SJSA1 (cell line): ENCODE data around the gene PHYHIPL. TPM values are rescaled to one million over a fixed set of nuclear protein-coding genes. Genes with fewer than 3 reads are reported as not detected.
"Not testable (repeated sequence)": the region's sequence is repeated elsewhere in the genome, so short reads cannot be mapped to it uniquely, and the experiment has no call there.

Source experiments
- DNase-seq, 2 experiments: peaks; one replicate each; pipeline ENCODE4 v3.0.0-alpha.2; 2015 to 2020; ENCODE audit warnings: low spot score in 2 of 2, low read depth in 1 of 2
- H3K27ac ChIP-seq: fragments of 250-450 bp; sonication (Bioruptor Pico); 2 replicates; pipeline ENCODE4 v1.5.1; 2020; ENCODE audit warnings: mild to moderate bottlenecking, moderate library complexity
- H3K27me3 ChIP-seq: fragments of 250-450 bp; sonication (Bioruptor Pico); replicated peaks from 2 replicates; pipeline ENCODE4 v1.5.1; 2020; ENCODE audit warnings: mild to moderate bottlenecking, moderate library complexity
- H3K36me3 ChIP-seq: fragments of 250-450 bp; sonication (Bioruptor Pico); 2 replicates; pipeline ENCODE4 v1.5.1; 2020; ENCODE audit warnings: mild to moderate bottlenecking
- H3K4me1 ChIP-seq: fragments of 250-450 bp; sonication (Bioruptor Pico); replicated peaks from 2 replicates; pipeline ENCODE4 v1.6.1; 2021; ENCODE audit warnings: mild to moderate bottlenecking
- H3K4me3 ChIP-seq: fragments of 250-450 bp; sonication (Bioruptor Pico); 2 replicates; pipeline ENCODE4 v1.5.1; 2020; ENCODE audit warnings: mild to moderate bottlenecking
- H3K9me3 ChIP-seq: fragments of 250-450 bp; sonication (Bioruptor Pico); replicated peaks from 2 replicates; pipeline ENCODE4 v1.5.1; 2020; ENCODE audit warnings: mild to moderate bottlenecking
- total RNA-seq: library from RNA; depleted of rRNA; stranded (reverse); fragments of >200 nt; shearing (Covaris generic); gene quantifications from 2 replicates; pipeline ENCODE4 v1.2.3, GENCODE V29; 2014

PHYHIPL gene
- total RNA-seq, 1 experiment from 2014 or later = not detected

DNA sequence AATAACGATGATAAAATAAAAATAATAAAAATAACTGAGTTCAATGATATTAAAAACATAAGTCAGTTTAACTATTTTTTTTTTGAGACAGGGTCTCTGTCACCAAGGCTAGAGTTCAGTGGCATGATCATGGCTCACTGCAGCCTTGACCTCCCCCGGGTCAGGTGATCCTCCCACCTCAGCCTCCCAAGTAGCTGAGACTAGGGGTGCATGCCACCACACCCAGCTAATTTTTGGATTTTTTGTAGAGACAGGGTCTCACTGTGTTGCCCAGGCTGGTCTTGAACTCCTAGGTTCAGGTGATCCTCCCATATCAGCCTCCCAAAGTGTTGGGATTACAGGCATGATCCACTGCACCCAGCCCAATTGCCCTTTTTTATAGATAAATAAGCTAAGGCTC is 47.2 kb downstream of the PHYHIPL start:
- not testable (repeated sequence) for H3K4me1 ChIP-seq, DNase-seq, H3K4me3 ChIP-seq, H3K36me3 ChIP-seq, H3K9me3 ChIP-seq, H3K27me3 ChIP-seq, H3K27ac ChIP-seq

DNA sequence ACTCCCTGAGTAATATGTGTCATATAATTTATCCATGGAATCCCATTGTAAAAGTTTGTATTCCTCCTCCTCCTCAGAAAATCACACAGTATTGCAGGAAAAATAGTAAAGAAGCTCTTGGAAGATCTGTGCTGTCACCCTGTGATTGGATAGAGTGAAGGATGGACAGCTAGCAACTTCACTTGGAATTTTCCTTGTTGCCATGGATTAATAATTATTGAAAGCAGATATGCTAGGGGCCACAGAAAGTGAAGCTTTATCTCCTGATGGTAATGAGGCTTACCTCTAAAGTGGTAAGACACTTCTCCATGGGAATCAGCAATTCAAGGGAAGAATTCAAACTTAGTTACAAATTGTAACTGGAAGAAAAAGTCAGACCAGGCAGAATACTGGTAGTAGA is 48.8 kb downstream of the PHYHIPL start:
- Histone ChIP-seq H3K27ac (no peak overlapping the region), H3K4me1 (no peaks in the 10 kb centered on the region), H3K4me3 (no peak overlapping the region), H3K36me3 (no peaks in the 10 kb centered on the region), H3K27me3 (peaks cover 2% of the 10 kb centered on the region; the same call in 1 of the 2 replicates), H3K9me3 (no peaks in the 10 kb centered on the region)
- DNase-seq = no peak

DNA sequence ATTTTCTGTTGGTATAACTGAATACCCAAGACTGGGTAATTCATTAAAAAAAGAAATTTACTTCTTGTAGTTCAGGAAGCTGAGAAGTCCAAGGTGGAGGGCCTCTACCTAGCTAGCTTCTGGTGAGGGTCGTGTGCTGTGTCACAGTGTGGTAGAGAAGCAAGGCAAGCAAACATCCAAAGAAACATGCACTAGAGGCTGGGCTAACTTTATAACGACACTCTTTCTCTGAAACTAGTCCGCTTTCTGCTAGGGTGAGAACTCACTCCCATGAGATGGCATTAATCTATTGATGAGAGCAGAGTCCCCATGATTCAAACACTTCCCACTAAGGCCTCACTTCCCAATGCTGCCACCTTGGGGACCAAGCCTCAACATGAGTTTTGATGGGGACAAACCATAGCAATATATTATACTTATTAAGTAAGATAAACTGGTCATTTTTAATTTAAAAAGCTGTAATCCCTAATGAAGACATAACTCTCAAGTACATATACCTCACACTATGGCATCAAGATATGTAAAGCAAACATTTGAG is 50.8 kb downstream of the PHYHIPL start:
- no peak for DNase-seq
- no peak overlapping the region for H3K27ac ChIP-seq
- H3K27me3 ChIP-seq = peaks cover 2% of the 10 kb centered on the region; the same call in 1 of the 2 replicates
- no peaks in the 10 kb centered on the region for H3K4me1 ChIP-seq
- no peaks in the 10 kb centered on the region for H3K9me3 ChIP-seq
- no peak overlapping the region for H3K4me3 ChIP-seq
- H3K36me3 ChIP-seq = no peaks in the 10 kb centered on the region

DNA sequence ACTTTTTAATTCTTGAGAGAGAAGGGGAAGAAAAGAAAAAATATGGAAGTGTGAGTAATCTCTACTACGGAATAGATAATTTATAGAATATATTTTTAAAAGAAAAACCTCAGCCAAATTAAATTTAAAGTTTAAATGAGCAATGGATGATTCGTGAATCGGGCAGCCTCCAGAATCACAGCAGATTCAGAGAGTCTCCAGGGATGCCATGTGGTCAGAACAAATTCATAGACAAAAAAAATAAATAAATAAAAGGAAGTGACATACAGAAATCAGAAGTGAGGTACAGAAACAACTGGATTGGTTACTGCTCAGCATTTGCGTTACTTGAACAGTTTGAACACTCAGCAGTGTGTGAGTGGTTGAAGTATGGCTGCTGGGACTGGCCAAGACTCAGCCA is 53.0 kb downstream of the PHYHIPL start:
- DNase-seq = no peak

DNA sequence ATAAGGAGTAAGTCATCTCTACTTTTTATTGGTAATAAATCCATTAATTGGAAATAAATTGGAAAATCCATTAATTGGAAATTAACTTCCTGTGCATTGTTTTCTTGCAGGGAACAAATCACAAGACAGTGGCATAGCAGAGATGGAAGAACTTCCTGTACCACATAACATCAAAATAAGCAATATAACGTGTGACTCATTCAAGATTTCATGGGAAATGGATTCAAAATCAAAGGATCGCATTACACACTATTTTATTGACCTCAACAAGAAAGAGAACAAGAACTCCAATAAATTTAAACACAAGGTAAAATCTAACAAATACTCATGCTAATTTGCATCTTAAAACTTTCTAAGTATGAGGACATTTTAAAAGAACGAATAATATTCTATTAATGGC is 57.8 kb downstream of the PHYHIPL start:
- no peak overlapping the region for H3K27ac ChIP-seq
- H3K36me3 ChIP-seq = no peaks in the 10 kb centered on the region
- no peaks in the 10 kb centered on the region for H3K27me3 ChIP-seq
- no peak overlapping the region for H3K4me3 ChIP-seq
- no peaks in the 10 kb centered on the region for H3K9me3 ChIP-seq
- no peaks in the 10 kb centered on the region for H3K4me1 ChIP-seq
- no peak for DNase-seq

More for the DNA sequence above, 53.0 kb downstream of the PHYHIPL start:
- no peak overlapping the region for H3K27ac ChIP-seq
- peaks cover 2% of the 10 kb centered on the region; the same call in 1 of the 2 replicates for H3K27me3 ChIP-seq
- no peak overlapping the region for H3K4me3 ChIP-seq
- H3K4me1 ChIP-seq = no peaks in the 10 kb centered on the region
- no peaks in the 10 kb centered on the region for H3K9me3 ChIP-seq
- no peaks in the 10 kb centered on the region for H3K36me3 ChIP-seq

DNA sequence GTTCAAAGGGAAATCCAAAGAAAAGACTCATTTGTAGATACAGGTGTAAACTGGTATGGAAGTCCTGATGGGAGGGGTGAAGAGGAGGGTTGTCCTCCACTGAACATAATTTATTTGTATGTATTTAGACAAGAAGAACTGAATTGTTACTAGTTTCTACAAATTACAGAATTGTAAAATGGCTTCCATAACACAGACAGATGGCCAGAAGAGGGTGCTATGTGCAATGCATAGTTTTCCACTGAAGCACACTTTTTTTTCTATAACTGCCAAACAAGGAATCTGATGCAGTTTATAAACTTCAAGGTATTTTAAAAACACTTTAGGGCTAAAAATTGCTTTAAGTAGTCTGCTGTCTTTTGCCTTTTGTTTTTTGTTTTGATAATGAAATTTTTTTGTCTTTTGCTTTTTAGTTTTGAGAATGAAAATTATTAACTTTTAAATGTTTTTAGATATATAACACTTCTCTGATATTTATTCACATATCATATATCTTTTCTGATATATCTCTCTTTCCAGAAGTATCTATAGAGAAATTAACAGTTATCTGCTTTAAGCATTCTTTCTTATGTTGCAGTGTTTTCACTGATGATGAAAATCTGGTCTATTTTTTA is 58.5 kb downstream of the PHYHIPL start:
- no peaks in the 10 kb centered on the region for H3K36me3 ChIP-seq
- no peaks in the 10 kb centered on the region for H3K9me3 ChIP-seq
- H3K27me3 ChIP-seq = no peaks in the 10 kb centered on the region
- no peak overlapping the region for H3K27ac ChIP-seq
- no peak overlapping the region for H3K4me3 ChIP-seq
- peak in 1 of 2 experiments; percentile 15 for DNase-seq
- no peaks in the 10 kb centered on the region for H3K4me1 ChIP-seq

DNA sequence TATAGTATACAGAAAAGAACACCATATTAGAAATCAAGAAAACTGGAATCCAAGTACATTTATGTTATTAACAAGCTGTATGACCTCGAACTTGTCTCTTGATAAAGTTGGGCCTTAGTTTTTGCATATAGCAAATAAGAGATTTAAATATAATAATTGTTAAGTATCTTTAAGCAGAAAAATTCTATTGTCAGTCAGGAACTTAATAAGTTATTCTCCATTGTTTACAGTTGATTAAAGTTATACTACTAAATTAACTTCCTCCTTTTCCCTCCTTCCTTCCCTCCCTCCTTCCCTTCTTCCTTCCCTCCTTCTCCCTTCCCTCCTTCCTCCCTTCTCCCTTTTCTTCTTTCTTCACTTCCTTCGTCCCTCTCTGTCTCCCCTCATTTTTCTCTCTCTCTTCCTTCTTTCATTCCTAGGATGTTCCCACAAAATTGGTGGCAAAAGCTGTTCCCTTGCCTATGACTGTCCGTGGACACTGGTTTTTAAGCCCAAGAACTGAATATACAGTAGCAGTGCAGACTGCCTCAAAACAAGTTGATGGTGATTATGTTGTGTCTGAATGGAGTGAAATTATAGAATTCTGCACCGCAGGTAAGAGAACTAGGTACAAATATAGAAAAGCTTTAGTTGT is 59.7 kb downstream of the PHYHIPL start:
- no peaks in the 10 kb centered on the region for H3K36me3 ChIP-seq
- H3K4me3 ChIP-seq = no peak overlapping the region
- DNase-seq = no peak
- no peak overlapping the region for H3K27ac ChIP-seq
- H3K27me3 ChIP-seq = no peaks in the 10 kb centered on the region
- H3K4me1 ChIP-seq = no peaks in the 10 kb centered on the region
- H3K9me3 ChIP-seq = no peaks in the 10 kb centered on the region

DNA sequence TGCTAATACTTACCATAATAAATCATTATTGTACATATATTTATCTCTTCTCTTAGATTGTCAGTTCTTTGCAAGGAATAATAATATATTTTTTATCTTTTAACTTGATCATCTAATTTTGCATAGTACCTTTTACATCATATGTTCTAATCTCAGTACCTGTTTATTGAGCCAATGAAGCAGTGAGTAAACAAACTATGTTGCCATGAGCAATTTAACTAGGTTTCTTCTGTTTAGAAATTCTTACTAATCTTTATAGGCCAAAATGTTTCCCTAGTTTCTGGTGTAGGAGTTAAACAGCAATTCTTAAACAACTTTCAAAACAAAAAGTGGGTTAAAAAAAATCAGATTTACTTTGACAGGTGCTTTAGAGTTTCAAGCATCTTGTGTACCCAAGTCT is 61.3 kb downstream of the PHYHIPL start:
- Histone ChIP-seq H3K4me1 (no peaks in the 10 kb centered on the region), H3K27ac (no peak overlapping the region), H3K4me3 (no peak overlapping the region), H3K27me3 (no peaks in the 10 kb centered on the region), H3K36me3 (no peaks in the 10 kb centered on the region), H3K9me3 (no peaks in the 10 kb centered on the region)
- DNase-seq = no peak

DNA sequence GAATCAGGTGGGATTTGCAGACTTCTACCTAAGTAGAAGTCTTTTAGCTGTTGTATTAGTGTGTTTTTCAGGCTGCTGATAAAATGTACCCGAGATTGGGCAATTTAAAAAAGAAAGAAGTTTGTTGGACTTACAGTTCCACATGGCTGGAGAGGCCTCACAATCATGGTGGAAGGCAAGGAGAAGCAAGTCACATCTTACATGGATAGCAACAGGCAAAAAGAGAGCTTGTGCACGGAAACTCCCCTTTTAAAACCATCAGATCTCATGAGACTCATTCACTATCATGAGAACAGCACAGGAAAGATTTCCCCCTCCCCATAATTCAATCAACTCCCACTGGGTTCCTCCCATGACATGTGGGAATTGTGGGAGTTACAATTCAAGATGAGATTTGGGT is 62.7 kb downstream of the PHYHIPL start:
- H3K27ac ChIP-seq, DNase-seq, H3K4me3 ChIP-seq, H3K9me3 ChIP-seq, H3K36me3 ChIP-seq, H3K27me3 ChIP-seq, H3K4me1 ChIP-seq: not testable (repeated sequence)

DNA sequence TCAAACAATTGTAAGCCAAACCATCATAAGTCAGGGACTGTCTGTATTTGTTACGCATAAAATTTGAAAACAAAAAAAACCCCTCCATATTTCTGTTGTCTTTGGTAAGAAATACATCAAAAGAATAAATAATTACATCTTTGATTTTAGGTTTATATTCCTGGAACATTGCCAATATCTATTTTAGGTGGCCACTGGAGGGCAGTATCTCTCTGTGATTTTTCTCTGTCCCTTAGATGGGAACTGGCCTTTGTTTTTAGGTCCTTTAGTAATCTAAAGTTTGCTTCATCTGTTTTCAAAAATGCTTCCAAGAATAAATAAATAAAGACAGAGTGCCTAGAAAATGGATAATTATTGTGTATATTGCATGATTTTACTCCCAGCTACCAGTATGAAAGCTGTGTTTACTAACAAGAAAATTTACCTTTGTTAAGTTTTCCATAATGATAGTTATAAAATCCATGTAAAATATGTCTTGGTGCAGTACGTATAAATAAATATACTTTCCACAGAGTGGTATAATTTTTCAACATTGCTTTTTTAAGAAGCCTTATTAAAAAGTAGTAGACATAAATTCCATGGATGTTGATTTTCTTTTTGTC is 64.2 kb downstream of the PHYHIPL start:
- DNase-seq = peak in 1 of 2 experiments; percentile 39
- H3K36me3 ChIP-seq = no peaks in the 10 kb centered on the region
- no peak overlapping the region for H3K27ac ChIP-seq
- H3K4me3 ChIP-seq = no peak overlapping the region
- H3K27me3 ChIP-seq = no peaks in the 10 kb centered on the region
- no peaks in the 10 kb centered on the region; the same call in 1 of the 2 replicates for H3K9me3 ChIP-seq
- no peaks in the 10 kb centered on the region for H3K4me1 ChIP-seq

DNA sequence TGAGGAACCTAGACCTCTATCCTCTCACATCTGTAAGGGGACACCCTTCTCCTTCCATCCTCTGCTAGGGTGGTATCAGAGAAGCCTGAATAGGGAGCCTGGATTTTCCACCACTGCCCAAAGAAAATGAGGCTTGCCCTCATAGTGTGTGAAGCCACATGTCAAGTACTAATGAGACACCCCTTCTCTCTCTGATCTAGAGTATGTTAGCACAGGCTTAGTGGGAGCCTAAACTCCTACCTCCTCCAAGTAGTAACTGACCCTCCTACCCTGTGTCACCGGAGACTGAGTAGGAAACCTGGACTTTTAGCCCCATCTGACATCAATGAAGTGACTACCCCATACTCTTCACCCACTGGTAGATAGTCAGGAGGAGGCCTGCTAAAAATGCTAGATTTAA is 65.6 kb downstream of the PHYHIPL start:
- H3K4me3 ChIP-seq = no peak overlapping the region
- DNase-seq = no peak
- no peak overlapping the region for H3K27ac ChIP-seq
- no peaks in the 10 kb centered on the region for H3K27me3 ChIP-seq
- H3K36me3 ChIP-seq = no peaks in the 10 kb centered on the region
- no peaks in the 10 kb centered on the region for H3K4me1 ChIP-seq
- H3K9me3 ChIP-seq = no peaks in the 10 kb centered on the region; the same call in 1 of the 2 replicates

DNA sequence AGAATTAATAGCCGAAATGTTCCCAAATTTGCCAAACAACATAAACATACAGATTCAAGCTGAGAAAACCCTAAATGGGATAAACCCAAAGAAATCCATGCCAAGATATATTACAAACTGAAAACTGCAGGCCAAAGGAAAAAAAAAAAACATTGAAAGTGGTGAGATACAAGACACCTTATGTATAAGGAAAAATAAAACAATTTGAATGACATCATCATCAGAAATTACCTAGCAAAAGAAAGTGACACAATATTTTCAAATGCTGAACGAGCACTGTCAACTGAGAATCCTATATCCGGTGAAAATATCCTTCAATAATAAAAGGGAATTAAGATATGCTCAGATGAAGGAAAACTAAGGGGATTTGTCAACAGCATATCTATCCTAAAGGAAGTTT is 66.5 kb downstream of the PHYHIPL start:
- Histone ChIP-seq H3K36me3 (no peaks in the 10 kb centered on the region), H3K27ac (no peak overlapping the region), H3K27me3 (no peaks in the 10 kb centered on the region), H3K4me1 (no peaks in the 10 kb centered on the region), H3K4me3 (no peak overlapping the region), H3K9me3 (no peaks in the 10 kb centered on the region; the same call in 1 of the 2 replicates)
- no peak for DNase-seq

DNA sequence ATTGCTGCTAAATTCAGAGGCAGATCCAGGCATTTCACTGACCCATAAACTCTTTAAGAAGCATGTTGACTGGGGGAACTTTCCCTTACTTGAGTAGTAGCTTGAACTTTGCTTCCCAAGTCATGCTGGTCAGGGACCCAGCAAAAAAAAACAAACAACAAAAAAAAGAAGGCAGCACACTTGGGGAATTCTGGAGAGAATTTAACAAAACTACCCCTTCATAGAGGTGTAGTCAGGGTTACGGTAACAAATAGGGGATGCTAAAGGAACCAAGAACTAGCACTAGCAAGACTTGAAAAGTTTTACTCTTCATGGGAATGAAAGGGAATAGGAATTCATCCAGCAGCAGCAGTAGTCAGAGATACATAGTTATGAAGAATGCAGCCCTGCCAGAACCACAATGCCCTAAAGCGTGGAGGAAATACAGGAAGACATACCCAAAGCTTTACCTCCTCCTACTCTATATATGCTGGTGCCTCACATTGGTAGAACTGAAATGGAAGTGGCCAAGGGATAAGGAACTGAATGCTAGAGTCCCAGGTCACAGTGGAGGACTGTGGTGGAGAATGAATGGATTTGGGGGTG is 67.3 kb downstream of the PHYHIPL start:
- no peaks in the 10 kb centered on the region for H3K27me3 ChIP-seq
- no peak overlapping the region for H3K4me3 ChIP-seq
- no peak overlapping the region for H3K27ac ChIP-seq
- no peak for DNase-seq
- no peaks in the 10 kb centered on the region; the same call in 1 of the 2 replicates for H3K9me3 ChIP-seq
- H3K36me3 ChIP-seq = no peaks in the 10 kb centered on the region
- no peaks in the 10 kb centered on the region for H3K4me1 ChIP-seq

DNA sequence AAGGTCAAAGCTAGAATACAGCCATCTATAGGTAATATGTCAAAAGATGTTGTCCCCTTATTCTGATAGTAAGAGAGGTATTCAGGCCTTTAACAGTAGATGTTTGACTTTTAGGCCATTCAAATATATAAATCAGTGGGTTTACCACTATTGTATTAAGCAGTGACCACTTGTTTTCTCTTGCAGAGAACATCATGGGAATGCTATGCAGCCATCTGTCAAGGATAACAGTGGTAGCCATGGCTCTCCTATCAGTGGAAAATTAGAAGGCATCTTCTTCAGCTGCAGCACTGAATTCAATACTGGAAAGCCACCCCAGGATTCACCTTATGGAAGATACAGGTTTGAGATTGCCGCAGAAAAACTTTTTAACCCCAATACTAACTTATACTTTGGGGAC is 68.4 kb downstream of the PHYHIPL start:
- no peak for DNase-seq
- Histone ChIP-seq H3K27ac (no peak overlapping the region), H3K9me3 (no peaks in the 10 kb centered on the region; the same call in 1 of the 2 replicates), H3K27me3 (no peaks in the 10 kb centered on the region), H3K4me3 (no peak overlapping the region), H3K36me3 (no peaks in the 10 kb centered on the region), H3K4me1 (no peaks in the 10 kb centered on the region)
